Esophagus squamous epithelium (tissue), 5 donors: Measurements from ENCODE around the gene ZNF143. TPM values are rescaled to one million over a fixed set of nuclear protein-coding genes. Genes with fewer than 3 reads are reported as not detected.

Source experiments
- DNase-seq: peaks from one replicate; lab custom pipeline; 2025; lab: John Stamatoyannopoulos, UW
- H3K27ac ChIP-seq, 4 donors: fragments of 200-600 bp; sonication (generic); one replicate each; pipeline ENCODE4 v1.5.1; 2016 to 2019; ENCODE audit warnings: mild to moderate bottlenecking in 1 of 4
- H3K27me3 ChIP-seq, 4 donors: fragments of 200-600 bp; sonication (generic); 1 replicate in 3 of 4; 2 replicates in 1 of 4; pipeline versions ENCODE4 v1.5.1 to v1.6.0; 2017 to 2021; ENCODE audit warnings: antibody characterized with exemption in 1 of 4
- H3K36me3 ChIP-seq, 3 donors: fragments of 200-600 bp; sonication (generic); one replicate each; pipeline ENCODE4 v1.5.1; 2016 to 2019
- H3K4me1 ChIP-seq, 3 donors: fragments of 200-600 bp; sonication (generic); one replicate each; pipeline ENCODE4 v1.5.1; 2017 to 2019
- H3K4me3 ChIP-seq, 4 donors: fragments of 200-600 bp; sonication (generic); 1 replicate in 3 of 4; 2 replicates in 1 of 4; pipeline ENCODE4 v1.5.1; 2016 to 2019; ENCODE audit warnings: mild to moderate bottlenecking in 2 of 4, moderate library complexity in 1 of 4
- H3K9me3 ChIP-seq, 3 donors: fragments of 200-600 bp; sonication (generic); one replicate each; pipeline ENCODE4 v1.5.1; 2016 to 2019
- POLR2A ChIP-seq, 4 donors: fragments of 450-650 bp; IDR thresholded peaks; one replicate each; pipeline ENCODE4 v1.6.1; 2017; ENCODE audit warnings: antibody characterized with exemption in 4 of 4, mild to moderate bottlenecking in 4 of 4, moderate library complexity in 3 of 4
- WGBS, 2 donors: methylation state at CpG; one replicate each; pipeline ENCODE4 v1.1.5; 2018; 5-methylcytosine and 5-hydroxymethylcytosine counted together
- intact Hi-C: fragments of 100-400 bp; cut with DNase I; formaldehyde crosslinking; loops from one replicate; pipeline ENCODE4 v1.15.0; 2022
- total RNA-seq, 4 donors: library from RNA; depleted of rRNA; stranded (reverse); fragments of >200 nt; gene quantifications; one replicate each; pipeline ENCODE4 v1.1.0, GENCODE V29; 2016
- TF ChIP-seq, protein P1 (sequence below), 6 experiments: fragments of 450-650 bp in 4 of 6; fragments of 200-600 bp in 2 of 6; sonication (generic) in 2 of 6; IDR thresholded peaks; one replicate each; pipeline ENCODE4 v1.5.1; 2016 to 2019; ENCODE audit warnings: antibody characterized with exemption in 6 of 6, mild to moderate bottlenecking in 4 of 6, moderate library complexity in 4 of 6
- donor health status: DM: yes; HTN: yes; CAD: no.

Gene ZNF143
- total RNA-seq, 4 donors from 2014 or later = 9.7 to 26.1 (median 16.6) TPM

DNA sequence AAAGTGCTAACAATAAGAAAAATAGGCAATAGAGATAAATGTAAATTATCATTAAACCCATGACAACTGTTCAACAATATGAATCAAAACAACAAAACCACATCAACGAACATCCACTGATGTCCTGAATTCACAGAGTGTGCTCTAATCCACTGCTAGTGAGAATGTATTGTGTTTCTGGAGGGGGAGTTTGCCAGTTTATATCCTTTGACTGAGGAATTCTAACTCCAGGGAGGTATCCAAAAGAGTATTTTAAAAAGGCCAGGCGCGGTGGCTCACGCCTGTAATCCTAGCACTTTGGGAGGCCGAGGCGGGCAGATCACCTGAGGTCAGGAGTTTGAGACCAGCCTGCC is 110.9 kb downstream of the ZNF143 start:
- WGBS, 2 donors = 79 to 93% methylated on average over 6 of the region's 6 CpGs
- no peak for TF ChIP-seq POLR2A (IDR thresholded peaks at IDR 0.05)
- Histone ChIP-seq H3K9me3 (no peaks in the 10 kb centered on the region), H3K4me1 (peaks cover 21 to 73% (median 40%) of the 10 kb centered on the region in 3 donors), H3K27me3 (no peaks in the 10 kb centered on the region), H3K36me3 (no peaks in the 10 kb centered on the region), H3K27ac (peak overlapping the region; percentile 92 to 99 (median 98)), H3K4me3 (no peak overlapping the region)
- DNase-seq = no peak
- intact Hi-C loops = no loop called here

DNA sequence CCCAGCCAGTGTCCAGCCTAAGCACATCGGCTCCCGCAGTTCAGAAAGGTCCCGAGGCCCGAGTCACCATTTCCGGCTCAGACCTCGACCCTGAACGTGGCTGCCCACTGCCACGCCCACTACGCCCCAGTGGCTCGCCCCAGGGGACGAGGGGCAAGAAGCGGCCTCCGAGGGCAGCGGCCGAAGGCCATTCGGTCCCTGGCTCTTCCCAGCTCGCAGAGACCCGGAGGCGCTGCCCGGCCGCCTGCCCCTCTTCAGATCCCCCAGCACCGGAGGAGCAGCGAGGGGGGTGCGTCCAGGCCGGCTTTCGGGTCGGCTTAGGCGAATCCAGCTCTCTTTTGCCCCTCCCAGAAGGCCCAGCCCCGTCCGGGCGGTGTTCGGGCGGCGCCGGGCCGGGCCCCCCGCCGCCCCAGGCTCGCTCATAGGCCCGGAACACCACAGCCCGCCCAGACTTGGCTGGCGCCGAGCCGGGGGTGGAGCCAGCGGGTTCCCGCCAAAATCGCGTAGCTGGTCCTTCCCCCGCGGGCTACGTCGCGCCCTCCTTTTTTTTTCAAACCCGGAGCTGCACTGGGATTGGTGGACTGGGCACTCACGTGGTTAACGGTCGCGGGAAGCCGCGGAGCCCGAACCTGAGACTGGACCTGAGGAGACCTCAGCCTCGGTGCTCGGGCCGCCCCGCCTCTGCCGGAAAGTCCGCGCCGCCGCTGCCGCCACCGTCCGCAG is 112.4 kb downstream of the ZNF143 start, which contains the start of gene WEE1:
Gene WEE1, plus strand, starts transcription at position 619 of the 723 bp plus-strand sequence. CDS start 264 bp downstream, outside the sequence.
- Histone ChIP-seq H3K27ac (peak within 1 kb of the TSS; percentile 92 to 99 (median 98)), H3K9me3 (no peaks in the 10 kb centered on the region), H3K27me3 (no peaks in the 10 kb centered on the region), H3K4me1 (peaks cover 23 to 73% (median 25%) of the 10 kb centered on the region in 3 donors), H3K36me3 (peaks cover 0 to 9% (median 8%) of the 10 kb centered on the region in 3 donors), H3K4me3 (peak within 1 kb of the TSS; percentile 69 to 94 (median 72))
- peak in 3 of 4 donors; percentile 81 to 91 (median 83) for TF ChIP-seq POLR2A (IDR thresholded peaks at IDR 0.05)
- TF ChIP-seq, protein P1, sequence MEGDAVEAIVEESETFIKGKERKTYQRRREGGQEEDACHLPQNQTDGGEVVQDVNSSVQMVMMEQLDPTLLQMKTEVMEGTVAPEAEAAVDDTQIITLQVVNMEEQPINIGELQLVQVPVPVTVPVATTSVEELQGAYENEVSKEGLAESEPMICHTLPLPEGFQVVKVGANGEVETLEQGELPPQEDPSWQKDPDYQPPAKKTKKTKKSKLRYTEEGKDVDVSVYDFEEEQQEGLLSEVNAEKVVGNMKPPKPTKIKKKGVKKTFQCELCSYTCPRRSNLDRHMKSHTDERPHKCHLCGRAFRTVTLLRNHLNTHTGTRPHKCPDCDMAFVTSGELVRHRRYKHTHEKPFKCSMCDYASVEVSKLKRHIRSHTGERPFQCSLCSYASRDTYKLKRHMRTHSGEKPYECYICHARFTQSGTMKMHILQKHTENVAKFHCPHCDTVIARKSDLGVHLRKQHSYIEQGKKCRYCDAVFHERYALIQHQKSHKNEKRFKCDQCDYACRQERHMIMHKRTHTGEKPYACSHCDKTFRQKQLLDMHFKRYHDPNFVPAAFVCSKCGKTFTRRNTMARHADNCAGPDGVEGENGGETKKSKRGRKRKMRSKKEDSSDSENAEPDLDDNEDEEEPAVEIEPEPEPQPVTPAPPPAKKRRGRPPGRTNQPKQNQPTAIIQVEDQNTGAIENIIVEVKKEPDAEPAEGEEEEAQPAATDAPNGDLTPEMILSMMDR (IDR thresholded peaks at IDR 0.05) = no peak
- intact Hi-C loops = no loop called here
- DNase-seq = peak; percentile 74
- 0% methylated on average over 5 of the region's 73 CpGs; no CpG with 5 or more reads in 1 of the 2 donors for WGBS, 2 donors

DNA sequence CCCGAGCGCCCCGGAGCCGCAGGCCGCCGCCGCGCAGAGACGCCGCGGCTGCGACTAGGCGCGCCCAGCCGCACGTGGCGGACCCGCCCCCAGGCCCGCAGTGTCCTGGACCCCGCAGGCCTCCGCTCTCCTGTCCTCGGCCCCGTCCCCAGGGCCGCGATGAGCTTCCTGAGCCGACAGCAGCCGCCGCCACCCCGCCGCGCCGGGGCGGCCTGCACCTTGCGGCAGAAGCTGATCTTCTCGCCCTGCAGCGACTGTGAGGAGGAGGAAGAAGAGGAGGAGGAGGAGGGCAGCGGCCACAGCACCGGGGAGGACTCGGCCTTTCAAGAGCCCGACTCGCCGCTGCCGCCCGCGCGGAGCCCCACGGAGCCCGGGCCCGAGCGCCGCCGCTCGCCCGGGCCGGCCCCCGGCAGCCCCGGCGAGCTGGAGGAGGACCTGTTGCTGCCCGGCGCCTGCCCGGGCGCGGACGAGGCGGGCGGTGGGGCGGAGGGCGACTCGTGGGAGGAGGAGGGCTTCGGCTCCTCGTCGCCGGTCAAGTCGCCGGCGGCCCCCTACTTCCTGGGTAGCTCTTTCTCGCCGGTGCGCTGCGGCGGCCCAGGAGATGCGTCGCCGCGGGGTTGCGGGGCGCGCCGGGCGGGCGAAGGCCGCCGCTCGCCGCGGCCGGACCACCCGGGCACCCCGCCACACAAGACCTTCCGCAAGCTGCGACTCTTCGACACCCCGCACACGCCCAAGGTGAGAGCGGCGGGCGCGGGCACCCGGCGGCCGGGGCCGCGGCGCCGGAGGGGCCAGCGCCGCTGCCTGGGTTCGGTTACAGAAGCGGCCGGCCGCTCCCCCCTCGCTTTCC is 113.2 kb downstream of the ZNF143 start:
- DNase-seq = no peak
- Histone ChIP-seq H3K9me3 (no peaks in the 10 kb centered on the region), H3K4me3 (peak overlapping the region; percentile 69 to 94 (median 72)), H3K27ac (peak overlapping the region; percentile 92 to 99 (median 98)), H3K36me3 (peaks cover 0 to 12% (median 8%) of the 10 kb centered on the region in 3 donors), H3K27me3 (no peaks in the 10 kb centered on the region), H3K4me1 (peaks cover 20 to 73% (median 22%) of the 10 kb centered on the region in 3 donors)
- WGBS, 2 donors = no CpG with 5 or more reads among the region's 122 CpGs
- TF ChIP-seq POLR2A (IDR thresholded peaks at IDR 0.05) = peak in 1 of 4 donors; percentile 61
- TF ChIP-seq, protein P1 (IDR thresholded peaks at IDR 0.05) = peak in 1 of 6 experiments; percentile 7
- intact Hi-C loops = no loop called here

GRCh38 chr11:9574622-9575259 is 113.9 kb downstream of the ZNF143 start:
- Histone ChIP-seq H3K27ac (peak overlapping the region; percentile 92 to 99 (median 98)), H3K9me3 (no peaks in the 10 kb centered on the region), H3K4me1 (peaks cover 13 to 71% (median 15%) of the 10 kb centered on the region in 3 donors), H3K4me3 (peak overlapping the region; percentile 69 to 94 (median 72)), H3K36me3 (peaks cover 0 to 18% (median 8%) of the 10 kb centered on the region in 3 donors), H3K27me3 (no peaks in the 10 kb centered on the region)
- DNase-seq = no peak
- TF ChIP-seq, protein P1 (IDR thresholded peaks at IDR 0.05) = no peak
- WGBS, 2 donors = 0% methylated on average over 10 to 33 of the region's 43 CpGs
- intact Hi-C loops = no loop called here
